Fibroblast of upper back skin (primary cell): ENCODE results near the gene LAMB3.

Experiments
- DNase-seq: peaks from one replicate; pipeline ENCODE4 v3.0.0-alpha.2; 2013

LAMB3 gene

GRCh38 chr1:209630383-209631225 is 21.6 kb downstream of the LAMB3 start:
- no peak for DNase-seq

- DNase-seq = no peak
Observed at GRCh38 chr1:209629621-209630382, 22.4 kb downstream of the LAMB3 start.

- DNase-seq = no peak
Observed at GRCh38 chr1:209628618-209629299, 23.5 kb downstream of the LAMB3 start.

GRCh38 chr1:209627732-209628196 is 24.5 kb downstream of the LAMB3 start:
- DNase-seq = peak; percentile 71

GRCh38 chr1:209627027-209627731 is 25.0 kb downstream of the LAMB3 start:
- no peak for DNase-seq

GRCh38 chr1:209626346-209627026 is 25.7 kb downstream of the LAMB3 start:
- DNase-seq = no peak

GRCh38 chr1:209625791-209626285 is 26.4 kb downstream of the LAMB3 start:
- no peak for DNase-seq

- no peak for DNase-seq
Observed at GRCh38 chr1:209624558-209625549, 27.4 kb downstream of the LAMB3 start.

- no peak for DNase-seq
Observed at GRCh38 chr1:209622841-209623829, 29.1 kb downstream of the LAMB3 start.

GRCh38 chr1:209621741-209622655 is 30.2 kb downstream of the LAMB3 start:
- no peak for DNase-seq

GRCh38 chr1:209621286-209621685 is 30.9 kb downstream of the LAMB3 start:
- DNase-seq = no peak

GRCh38 chr1:209620487-209620884 is 31.7 kb downstream of the LAMB3 start:
- peak; percentile 32 for DNase-seq

GRCh38 chr1:209619696-209620486 is 32.3 kb downstream of the LAMB3 start:
- DNase-seq = no peak

- no peak for DNase-seq
Observed at GRCh38 chr1:209618756-209619420, 33.3 kb downstream of the LAMB3 start.

GRCh38 chr1:209618291-209618690 is 33.9 kb downstream of the LAMB3 start:
- no peak for DNase-seq

- no peak for DNase-seq
Observed at GRCh38 chr1:209617755-209618154, 34.5 kb downstream of the LAMB3 start.
